HG02610 (cell line): ENCODE results near the gene YAF2.
"Not testable (repeated sequence)": the region's sequence is repeated elsewhere in the genome, so short reads cannot be mapped to it uniquely, and the experiment has no call there.

ENCODE experiments used
- ATAC-seq: cut with Tn5 transposase; IDR thresholded peaks from one replicate; pipeline ENCODE4 v1.9.1; 2021; ENCODE audit warnings: mild to moderate bottlenecking, moderate library complexity; ENCODE audit not compliant: unreplicated experiment

YAF2 gene

DNA sequence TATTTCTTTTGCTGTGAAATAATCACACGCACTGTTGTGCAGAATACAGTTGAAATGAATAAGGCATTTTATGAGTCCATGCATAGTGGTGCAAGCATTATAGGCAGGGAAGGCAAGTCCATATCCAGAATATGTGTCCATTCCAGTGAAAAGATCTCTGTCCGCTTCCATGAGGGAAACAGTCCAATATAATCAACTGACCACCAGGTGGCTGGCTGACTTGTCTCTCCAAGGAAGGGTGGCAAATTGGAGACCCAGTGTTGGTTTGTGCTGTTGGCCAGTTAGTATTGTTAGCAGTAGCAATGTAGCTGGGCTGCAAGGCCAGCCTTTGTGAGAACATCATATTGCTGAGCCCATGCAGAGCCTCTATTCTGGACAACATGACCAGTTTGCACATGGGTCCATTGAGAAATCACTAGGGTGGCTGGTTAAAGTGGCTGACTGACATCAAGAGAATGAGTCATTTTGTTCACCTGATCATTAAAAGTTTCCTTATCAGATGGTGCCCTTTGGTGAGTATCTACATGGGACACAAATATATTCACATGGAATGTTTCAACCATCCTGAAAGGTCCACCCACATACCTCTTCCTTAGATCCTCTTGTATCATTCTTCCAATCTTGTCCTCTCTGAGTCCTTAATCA, 17.3 kb upstream of the YAF2 start:
- peak; percentile 65 for ATAC-seq

DNA sequence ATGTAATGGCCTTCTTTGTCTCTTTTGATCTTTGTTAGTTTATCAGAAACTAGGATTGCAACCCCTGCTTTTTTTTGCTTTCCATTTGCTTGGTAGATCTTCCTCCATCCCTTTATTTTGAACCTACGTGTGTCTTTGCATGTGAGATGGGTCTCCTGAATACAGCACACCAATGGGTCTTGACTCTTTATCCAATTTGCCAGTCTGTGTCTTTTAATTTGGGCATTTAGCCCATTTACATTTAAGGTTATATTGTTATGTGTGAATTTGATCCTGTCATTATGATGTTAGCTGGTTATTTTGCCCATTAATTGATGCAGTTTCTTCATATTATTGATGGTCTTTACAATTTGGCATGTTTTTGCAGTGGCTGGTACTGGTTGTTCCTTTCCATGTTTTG, 14.6 kb upstream of the YAF2 start:
- not testable (repeated sequence) for ATAC-seq

DNA sequence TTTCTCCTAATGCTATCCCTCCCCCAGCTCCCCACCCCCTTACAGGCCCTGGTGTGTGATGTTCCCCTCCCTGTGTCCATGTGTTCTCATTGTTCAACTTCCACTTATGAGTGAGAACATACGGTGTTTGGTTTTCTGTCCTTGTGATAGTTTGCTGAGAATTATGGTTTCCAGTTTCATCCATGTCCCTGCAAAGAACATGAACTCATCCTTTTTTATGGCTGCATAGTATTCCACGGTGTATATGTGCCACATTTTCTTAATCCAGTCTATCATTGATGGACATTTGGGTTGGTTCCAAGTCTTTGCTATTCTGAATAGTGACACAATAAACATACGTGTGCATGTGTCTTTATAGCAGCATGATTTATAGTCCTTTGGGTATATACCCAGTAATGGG, 11.0 kb upstream of the YAF2 start:
- ATAC-seq, result not testable (repeated sequence)

DNA sequence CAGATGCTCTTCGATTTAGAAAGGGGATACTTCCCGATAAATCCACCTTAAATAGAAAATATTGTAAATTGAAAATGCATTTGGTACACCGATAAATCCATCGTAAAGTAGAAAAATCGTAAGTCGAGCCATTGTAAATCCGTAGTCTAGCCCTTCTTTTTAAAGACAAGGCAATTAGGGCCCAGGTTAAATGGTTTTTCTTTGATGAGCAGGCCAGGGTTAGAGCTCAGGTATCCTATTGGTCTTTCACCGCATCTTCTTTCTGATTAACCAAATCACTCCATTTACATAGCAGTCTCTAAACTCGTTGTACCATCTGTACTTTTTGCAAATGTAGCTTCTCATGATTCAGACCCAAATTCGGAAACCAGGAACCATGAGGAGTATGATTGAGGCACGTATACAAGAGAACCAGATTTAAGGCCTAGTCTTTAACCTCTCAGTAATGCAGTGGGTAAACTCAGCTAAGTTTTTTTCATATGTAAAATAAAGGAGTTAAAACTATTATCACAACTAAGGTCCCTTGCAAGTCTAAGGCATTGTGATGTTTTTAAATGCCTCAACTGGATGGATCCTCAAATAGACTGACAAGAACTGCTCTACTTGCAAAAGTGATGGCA, 2.2 kb upstream of the YAF2 start:
- ATAC-seq, result no peak

DNA sequence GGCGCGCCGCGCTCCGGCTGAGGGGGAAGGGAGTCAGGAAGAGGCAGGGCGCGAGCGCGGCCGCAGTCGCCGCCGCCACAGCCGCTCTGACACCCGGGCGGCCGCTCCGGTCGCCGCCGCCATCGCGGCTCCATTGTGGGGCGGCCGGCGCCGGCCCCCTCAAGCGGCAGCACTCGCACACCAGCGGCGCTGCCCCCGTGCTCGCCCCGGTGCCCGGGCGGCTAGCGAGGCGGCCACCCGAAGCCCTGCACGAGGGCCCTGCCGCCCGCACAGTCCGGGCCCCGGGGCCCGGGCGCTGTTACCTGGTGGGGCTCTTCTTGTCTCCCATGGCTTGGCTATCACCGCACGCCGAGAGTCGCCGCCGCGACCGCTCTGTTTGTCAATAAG, 202 bp downstream of the YAF2 start:
- ATAC-seq, result peak; percentile 30

DNA sequence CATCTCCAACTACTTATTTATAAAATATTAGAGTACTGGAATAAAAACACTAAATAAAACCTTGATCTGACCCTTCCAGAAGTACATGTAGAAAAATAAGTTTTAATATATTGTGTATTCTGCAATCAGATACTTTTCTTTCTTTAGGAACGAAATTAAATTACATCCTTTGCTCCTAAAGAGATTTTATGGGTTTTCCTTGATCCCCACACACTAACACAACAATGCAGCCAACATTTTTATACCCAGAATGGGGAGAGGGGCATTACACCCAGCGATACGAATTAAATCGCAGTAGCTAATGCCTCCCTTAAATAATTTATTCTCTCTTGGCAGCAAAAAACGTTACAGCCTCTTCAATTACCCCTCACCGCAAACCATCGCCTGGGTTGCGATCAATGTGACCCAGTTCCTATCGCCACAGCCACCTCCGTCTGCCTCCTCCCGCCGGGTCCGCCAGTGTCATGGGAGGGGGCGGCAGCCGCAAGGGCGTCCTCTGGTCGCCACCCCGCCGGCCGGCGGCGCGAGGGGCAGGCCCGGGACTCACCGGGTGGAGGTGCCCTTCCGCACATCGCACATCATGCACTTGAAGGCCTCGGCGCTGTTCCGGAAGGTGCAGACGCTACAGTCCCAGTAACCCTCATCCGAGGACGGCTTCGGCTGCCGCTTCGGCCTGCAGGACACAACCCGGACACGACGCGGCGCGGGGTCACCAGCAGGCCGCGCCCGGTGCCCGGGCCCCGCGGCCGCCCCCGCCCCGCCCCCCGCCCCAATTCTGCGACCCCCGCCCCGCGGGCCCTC, 796 bp downstream of the YAF2 start:
- peak; percentile 82 for ATAC-seq

DNA sequence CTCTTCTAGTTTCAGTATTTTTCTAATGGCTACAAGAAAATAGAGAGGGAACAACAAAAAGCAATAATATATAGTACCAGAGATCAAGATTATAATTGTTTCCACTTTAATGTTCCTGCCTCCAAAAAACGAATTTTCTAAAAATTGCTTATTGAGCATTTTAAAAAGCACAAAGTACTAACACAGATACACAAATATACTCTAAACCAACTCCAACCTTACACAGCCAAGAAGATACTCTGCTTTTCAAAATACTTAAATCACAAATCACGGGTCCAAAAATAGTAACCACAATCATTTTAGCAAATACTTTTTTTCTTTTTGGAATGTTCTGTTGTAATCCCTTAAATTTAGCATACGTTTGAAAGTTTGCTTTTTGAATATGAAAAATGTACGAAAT, 2.0 kb downstream of the YAF2 start:
- no peak for ATAC-seq

DNA sequence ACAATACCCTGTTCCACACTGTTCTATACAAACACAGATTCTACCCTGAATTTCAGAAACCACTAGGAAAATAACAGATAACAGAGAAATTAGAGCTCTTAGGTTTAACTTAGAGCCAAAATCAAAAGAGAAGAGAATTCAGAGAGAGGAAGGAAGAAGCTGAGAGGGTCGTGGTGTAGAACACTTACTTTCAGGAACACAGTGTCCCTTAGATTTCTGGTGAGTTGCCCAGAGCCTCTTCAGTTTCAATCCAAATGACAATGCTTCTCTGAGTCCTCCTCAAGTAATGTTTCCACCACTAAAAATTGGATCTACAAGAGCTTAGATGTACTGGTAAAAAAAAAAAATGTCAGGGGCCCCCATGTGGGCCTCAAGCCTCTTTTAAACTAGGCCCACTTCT, 2.6 kb downstream of the YAF2 start:
- ATAC-seq, result no peak

DNA sequence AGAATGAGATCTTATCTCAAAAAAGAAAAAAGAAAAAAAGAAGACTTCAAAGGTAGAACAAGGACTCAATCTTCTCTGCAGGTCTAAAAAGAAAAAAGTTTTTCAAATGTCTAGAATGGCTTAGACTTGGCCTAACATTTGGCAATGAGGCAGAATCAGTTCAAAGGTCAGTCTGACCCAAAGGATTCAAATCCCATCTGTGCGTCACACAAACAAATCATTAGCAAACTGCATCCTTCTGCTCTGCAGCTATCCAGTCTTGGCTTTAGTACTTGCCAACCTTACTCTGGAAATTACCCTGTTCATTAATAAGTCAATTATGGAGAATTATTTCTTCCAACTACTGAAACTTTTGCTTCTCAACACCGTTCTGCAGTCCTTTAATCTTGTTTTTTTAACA, 3.1 kb downstream of the YAF2 start:
- no peak for ATAC-seq

DNA sequence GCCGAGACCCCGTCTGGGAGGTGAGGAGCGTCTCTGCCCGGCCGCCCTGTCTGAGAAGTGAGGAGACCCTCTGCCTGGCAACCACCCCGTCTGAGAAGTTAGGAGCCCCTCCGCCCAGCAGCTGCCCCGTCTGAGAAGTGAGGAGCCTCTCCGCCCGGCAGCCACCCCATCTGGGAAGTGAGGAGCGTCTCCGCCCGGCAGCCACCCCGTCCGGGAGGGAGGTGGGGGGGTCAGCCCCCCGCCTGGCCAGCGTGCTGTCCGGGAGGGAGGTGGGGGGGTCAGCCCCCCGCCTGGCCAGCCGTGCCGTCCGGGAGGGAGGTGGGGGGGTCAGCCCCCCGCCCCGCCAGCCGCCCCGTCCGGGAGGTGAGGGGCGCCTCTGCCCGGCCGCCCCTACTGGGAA, 10.5 kb downstream of the YAF2 start:
- not testable (repeated sequence) for ATAC-seq

DNA sequence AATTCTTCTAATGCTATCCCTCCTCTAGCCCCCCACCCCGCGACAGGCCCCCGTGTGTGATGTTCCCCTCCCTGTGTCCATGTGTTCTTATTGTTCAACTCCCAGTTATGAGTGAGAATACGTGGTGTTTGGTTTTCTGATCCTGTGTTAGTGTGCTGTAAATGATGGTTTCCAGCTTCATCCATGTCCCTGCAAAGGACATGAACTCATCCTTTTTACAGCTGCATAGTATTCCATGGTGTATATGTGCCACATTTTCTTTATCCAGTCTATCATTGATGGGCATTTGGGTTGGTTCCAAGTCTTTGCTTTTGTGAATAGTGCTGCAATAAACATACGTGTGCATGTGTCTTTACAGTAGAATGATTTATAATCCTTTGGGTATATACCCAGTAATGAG, 13.5 kb downstream of the YAF2 start:
- ATAC-seq, result not testable (repeated sequence)

DNA sequence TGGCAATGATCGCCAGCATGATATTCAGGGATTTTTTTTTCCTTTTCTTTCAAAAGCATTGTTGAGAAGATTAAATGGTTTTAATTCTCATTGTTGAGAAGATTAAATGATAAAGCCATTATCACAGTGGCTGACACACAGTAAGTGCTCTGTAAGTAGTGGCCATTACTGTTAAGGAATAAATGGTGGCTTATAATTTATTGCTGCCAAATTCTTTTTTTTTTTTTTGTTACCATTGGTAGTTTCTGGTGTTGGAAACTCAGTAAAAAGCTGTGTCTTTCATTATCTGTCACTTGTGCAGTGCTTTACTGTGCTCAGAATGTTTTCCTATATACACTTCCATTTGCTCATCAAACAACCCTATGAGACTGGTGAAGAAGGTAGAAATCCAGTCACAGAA, 15.3 kb downstream of the YAF2 start:
- no peak for ATAC-seq

DNA sequence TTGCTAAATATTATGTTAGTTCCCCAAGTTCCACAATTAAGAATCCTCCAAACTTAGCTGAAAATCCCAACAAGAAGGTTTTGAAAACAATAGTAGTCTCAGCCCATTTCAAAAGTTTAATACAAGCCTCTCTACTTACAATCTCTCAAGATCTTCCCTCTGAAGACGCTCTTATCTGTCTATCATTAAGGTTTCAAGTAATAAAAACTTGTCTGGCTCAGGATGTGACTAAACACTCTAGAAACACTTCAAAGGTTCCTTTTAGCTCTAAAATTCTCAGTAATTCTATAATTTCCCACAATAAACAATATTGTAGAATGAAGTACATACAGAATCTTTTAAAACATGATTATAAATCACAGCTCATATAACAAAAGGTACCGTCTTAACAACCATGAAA, 16.3 kb downstream of the YAF2 start:
- no peak for ATAC-seq

DNA sequence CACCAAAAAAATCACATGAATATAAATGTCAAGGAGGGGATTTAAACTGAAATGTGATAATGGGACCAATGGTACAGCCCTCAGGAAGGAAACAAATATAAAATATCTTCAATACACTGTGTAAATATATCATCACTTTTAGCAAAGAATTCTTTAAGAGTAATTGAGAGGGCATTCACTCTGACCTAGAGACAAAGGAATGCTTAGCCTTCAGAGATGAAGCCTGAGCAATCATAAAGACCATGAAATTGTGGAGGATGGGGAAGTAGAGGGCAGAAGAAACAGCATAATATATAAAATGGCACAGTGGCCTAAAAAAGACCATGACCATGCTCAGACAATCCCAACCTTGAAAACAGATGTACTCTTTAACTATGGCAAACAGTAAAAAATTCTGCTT, 20.4 kb downstream of the YAF2 start:
- ATAC-seq, result no peak

DNA sequence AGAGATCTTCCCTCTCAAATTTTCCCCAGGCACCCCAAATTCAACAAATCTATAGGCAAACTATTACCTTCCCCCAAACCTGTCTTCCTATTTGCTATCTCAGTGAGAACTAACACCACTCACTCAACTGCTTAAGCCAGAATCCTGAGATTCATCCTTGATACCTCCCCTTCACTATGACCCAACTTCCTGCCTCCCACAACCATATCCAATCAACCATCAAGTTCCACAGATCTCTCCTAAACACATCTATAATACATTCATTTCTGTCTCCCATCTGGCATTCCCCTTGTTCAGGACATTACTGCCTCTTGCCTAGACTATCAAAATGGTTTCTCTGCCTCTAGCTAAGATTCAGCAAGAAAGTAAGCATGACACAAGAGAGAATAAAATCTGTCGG, 21.3 kb downstream of the YAF2 start:
- no peak for ATAC-seq

DNA sequence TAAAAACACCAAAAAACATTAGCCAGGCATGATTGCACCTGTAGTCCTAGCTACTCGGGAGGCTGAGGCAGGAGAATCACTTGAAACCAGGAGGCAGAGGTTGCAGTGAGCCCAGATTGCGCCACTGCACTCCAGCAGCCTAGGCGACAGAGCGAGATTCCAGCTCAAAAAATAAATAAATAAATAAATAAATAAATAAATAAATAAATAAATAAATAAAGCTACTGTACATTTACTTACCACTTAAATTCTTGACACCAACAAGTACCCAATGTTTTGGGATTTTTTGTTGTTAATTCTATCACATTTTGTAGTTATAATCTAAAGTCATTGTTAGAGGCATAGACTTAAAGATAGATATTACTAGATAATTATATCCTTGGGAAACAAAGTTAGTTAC, 22.3 kb downstream of the YAF2 start:
- not testable (repeated sequence) for ATAC-seq

DNA sequence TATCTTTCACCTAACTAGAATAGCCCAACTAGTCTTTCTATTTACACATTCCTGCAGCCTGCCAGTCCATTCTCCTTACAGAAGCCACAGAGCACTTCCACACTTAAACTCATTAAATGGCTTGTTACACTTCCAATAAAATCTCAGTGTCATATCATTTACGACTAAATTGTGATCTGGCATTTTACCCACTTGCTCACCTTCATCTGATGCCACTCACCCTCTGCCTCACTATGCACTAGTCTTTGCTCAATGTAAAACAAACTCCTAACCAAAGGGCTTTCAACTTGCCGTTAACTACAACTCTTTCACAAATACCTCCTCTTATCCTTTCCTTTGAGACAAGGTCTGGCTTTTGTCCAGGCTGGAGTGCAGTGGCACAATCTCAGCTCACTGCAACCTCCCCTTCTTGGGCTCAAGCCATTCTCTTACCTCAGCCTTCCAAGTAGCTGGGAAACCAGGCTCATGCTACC, 24.1 kb downstream of the YAF2 start:
- ATAC-seq, result no peak

DNA sequence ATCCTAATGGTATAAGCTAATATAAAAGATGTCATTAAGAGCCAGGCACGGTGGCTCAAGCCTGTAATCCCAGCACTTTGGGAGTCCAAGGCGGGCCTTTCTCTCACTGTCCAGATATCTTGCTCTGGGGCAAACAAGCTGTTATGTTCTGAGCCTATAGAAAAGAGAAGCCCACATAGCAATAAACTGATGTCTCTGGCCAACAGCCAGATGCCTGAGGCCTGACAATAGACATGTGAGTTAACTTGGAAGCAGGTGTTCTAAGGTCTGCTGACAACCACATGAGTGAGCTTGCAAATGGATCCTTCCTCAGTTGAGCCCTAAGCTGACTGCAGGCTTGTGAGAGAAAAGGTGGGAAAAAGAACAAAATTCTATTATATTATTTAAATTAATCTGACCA, 25.0 kb downstream of the YAF2 start:
- ATAC-seq, result no peak

DNA sequence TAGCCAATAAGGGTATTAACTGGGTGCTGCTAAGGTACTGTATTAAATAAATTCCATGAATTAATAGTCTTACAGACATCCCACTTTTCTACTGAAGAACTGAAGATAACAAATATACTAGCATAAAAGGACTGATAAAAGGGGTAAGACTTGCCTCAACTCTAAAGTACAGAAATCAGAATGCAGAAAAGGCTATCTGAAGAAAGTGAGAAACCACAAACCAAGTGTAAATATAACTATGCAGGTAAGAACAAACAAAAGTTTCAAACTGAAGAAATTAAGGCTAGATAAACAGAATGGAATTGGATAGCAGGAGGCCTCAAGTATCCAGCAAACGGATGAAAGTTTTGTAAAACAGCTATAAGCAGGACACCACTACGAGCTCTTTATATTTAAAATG, 29.5 kb downstream of the YAF2 start:
- ATAC-seq, result peak; percentile 58

DNA sequence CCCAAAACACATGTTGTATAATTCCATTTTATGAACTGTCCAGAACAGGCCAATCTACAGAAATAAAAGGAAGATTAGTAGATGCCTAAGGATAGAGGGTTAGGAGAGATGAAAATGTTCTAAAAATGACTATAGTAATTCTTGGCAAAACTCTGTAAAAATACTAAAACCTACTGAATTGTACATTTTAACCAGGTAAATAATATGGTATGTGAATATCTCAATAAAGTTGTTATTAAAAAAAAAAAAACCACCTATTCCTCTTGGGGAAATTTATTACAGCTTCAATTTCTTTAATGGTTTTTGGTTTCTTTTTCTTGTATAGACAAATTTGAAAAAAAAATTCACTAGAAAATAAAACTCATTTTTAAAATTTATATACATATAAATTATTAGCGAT, 33.2 kb downstream of the YAF2 start:
- ATAC-seq, result no peak

DNA sequence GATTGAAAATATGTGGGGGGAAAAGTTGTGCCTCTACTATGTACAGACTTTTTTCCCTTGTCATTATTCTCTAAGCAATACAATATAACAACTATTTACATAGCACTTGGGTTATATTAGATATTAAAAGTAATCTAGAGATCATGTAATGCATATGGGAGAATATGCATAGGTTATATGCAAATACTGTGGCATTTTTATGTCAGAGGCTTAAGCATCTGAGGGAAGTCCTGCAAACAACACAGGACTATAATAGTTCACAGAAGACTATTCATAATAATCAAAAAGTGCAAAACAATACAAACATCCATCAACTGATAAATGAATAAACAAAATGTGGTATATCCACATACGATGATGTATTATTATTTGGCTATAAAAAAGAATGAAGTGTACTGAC, 33.7 kb downstream of the YAF2 start:
- no peak for ATAC-seq

DNA sequence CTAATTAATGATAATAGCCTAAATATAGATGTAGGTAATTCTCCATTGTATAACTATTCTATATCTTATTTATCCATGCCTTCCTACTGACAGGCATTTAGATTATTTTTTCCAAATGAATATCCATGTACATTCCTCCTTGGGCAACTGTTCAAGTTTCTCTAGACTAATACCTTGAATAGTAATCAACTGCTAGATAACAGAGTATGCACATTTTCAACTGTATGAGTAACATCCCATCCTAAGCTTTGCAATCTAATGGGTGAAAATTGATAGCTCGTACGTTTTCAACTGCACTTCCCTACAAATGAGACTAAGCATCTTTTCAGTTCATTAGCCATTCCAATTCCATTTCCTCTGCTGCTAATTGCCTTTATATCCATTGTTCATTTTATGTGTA, 37.0 kb downstream of the YAF2 start:
- no peak for ATAC-seq
